ENCODE data around the gene GRK3.

GRK3 gene

GRCh38 chr22:25711491-25711890 lies 147.0 kb downstream of the GRK3 start:
- Histone ChIP-seq H3K79me2 (ENCODE audit: insufficient read depth, low read length) (no peaks in the 10 kb centered on the region), H3K9me3 (ENCODE audit: low read length) (no peaks in the 10 kb centered on the region), H3K4me3 (ENCODE audit: low read depth, low read length, poor library complexity, severe bottlenecking) (no peak overlapping the region), H2AFZ (ENCODE audit: low read length) (no peak overlapping the region), H3K27ac (ENCODE audit: low read depth, low read length, poor library complexity, severe bottlenecking) (no peak overlapping the region), H3K36me3 (ENCODE audit: insufficient read depth, low read length) (no peaks in the 10 kb centered on the region), H3F3A (ENCODE audit: insufficient read depth, low read length) (no peaks in the 10 kb centered on the region), H3K9me2 (ENCODE audit: low read depth, low read length) (no peaks in the 10 kb centered on the region), H4K20me1 (ENCODE audit: insufficient read depth, low read length) (no peaks in the 10 kb centered on the region), H3K9ac (ENCODE audit: low read length) (no peak overlapping the region), H3K4me2 (ENCODE audit: low read length) (no peak overlapping the region), H3K27me3 (ENCODE audit: insufficient read depth, low read length) (no peaks in the 10 kb centered on the region), H3K4me1 (ENCODE audit: insufficient read depth, low read length, severe bottlenecking) (no peaks in the 10 kb centered on the region)
- TF ChIP-seq CTCF (IDR thresholded peaks at IDR 0.05; ENCODE audit: low read length), result no peak

GRCh38 chr22:25712661-25713400 lies 148.4 kb downstream of the GRK3 start:
- no peaks in the 10 kb centered on the region for H4K20me1 ChIP-seq (ENCODE audit: insufficient read depth, low read length)
- no peak overlapping the region for H3K4me3 ChIP-seq (ENCODE audit: low read depth, low read length, poor library complexity, severe bottlenecking)
- H2AFZ ChIP-seq (ENCODE audit: low read length), result no peak overlapping the region
- H3F3A ChIP-seq (ENCODE audit: insufficient read depth, low read length), result no peaks in the 10 kb centered on the region
- no peaks in the 10 kb centered on the region for H3K9me3 ChIP-seq (ENCODE audit: low read length)
- H3K9ac ChIP-seq (ENCODE audit: low read length), result no peak overlapping the region
- H3K27ac ChIP-seq (ENCODE audit: low read depth, low read length, poor library complexity, severe bottlenecking), result no peak overlapping the region
- H3K36me3 ChIP-seq (ENCODE audit: insufficient read depth, low read length), result no peaks in the 10 kb centered on the region
- no peaks in the 10 kb centered on the region for H3K27me3 ChIP-seq (ENCODE audit: insufficient read depth, low read length)
- H3K9me2 ChIP-seq (ENCODE audit: low read depth, low read length), result no peaks in the 10 kb centered on the region
- TF ChIP-seq EZH2 (IDR thresholded peaks at IDR 0.05; ENCODE audit: borderline replicate concordance, low read length) (no peak), CTCF (IDR thresholded peaks at IDR 0.05; ENCODE audit: low read length) (no peak)
- no peak overlapping the region for H3K4me2 ChIP-seq (ENCODE audit: low read length)
- H3K79me2 ChIP-seq (ENCODE audit: insufficient read depth, low read length), result no peaks in the 10 kb centered on the region
- no peaks in the 10 kb centered on the region for H3K4me1 ChIP-seq (ENCODE audit: insufficient read depth, low read length, severe bottlenecking)

- Histone ChIP-seq H3K9me2 (ENCODE audit: low read depth, low read length) (no peaks in the 10 kb centered on the region), H3K27ac (ENCODE audit: low read depth, low read length, poor library complexity, severe bottlenecking) (no peak overlapping the region), H3K4me3 (ENCODE audit: low read depth, low read length, poor library complexity, severe bottlenecking) (no peak overlapping the region), H3F3A (ENCODE audit: insufficient read depth, low read length) (no peaks in the 10 kb centered on the region), H3K79me2 (ENCODE audit: insufficient read depth, low read length) (no peaks in the 10 kb centered on the region), H3K9me3 (ENCODE audit: low read length) (no peaks in the 10 kb centered on the region), H3K4me1 (ENCODE audit: insufficient read depth, low read length, severe bottlenecking) (no peaks in the 10 kb centered on the region), H3K36me3 (ENCODE audit: insufficient read depth, low read length) (no peaks in the 10 kb centered on the region), H4K20me1 (ENCODE audit: insufficient read depth, low read length) (no peaks in the 10 kb centered on the region), H3K27me3 (ENCODE audit: insufficient read depth, low read length) (no peaks in the 10 kb centered on the region), H2AFZ (ENCODE audit: low read length) (no peak overlapping the region), H3K9ac (ENCODE audit: low read length) (no peak overlapping the region), H3K4me2 (ENCODE audit: low read length) (no peak overlapping the region)
- TF ChIP-seq EZH2 (IDR thresholded peaks at IDR 0.05; ENCODE audit: borderline replicate concordance, low read length), result no peak
- no peak for TF ChIP-seq CTCF (IDR thresholded peaks at IDR 0.05; ENCODE audit: low read length)
These were observed 149.6 kb downstream of the GRK3 start for GRCh38 chr22:25714070-25714469.
